ENCODE data around the gene SLC15A1. TPM values are rescaled to one million over a fixed set of nuclear protein-coding genes. Genes with fewer than 3 reads are reported as not detected.

SLC15A1 gene
- total and polyA plus RNA-seq, 4 donors = 5.8 to 19.7 (median 11.6) TPM

DNA sequence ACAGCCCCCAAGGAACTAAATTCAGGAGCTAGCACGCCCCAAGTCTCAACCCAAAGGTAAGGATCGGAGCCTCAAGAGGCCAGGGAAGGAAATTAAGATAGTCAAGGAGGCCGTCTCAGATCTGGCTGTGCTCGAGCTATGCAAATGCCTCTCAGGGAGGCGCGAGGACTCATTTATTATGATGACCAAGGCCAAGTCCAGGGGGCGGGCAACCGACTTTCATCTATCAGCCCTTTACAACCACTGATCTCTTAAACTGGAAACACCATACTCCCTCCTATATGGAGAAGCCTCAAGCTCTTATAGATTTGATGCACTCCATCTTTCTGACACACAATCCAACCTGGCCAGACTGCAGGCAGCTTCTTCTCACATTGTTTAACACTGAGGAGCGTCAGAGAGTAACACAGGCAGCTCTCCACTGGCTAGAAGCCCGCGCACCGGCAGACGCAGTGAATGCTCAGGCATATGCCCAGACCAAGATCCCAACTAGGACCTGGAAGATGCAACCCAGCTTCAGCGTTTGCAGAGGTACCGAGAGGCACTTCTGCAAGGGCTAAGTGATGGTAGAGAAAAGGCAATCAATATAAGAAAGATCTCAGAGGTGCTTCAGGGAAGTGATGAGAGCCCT is 9.6 kb upstream of the SLC15A1 start:
- H3K9ac ChIP-seq (ENCODE audit: low read depth in 1 of 2, low read length in 2 of 2) = peak overlapping the region in 1 of 2 donors; percentile 49
- DNase-seq (ENCODE audit: low spot score) = no peak
- no peaks in the 10 kb centered on the region for H3K36me3 ChIP-seq (ENCODE audit: control insufficient read depth in 4 of 4, insufficient read depth in 3 of 4, low read depth in 1 of 4, low read length in 3 of 4)
- H3K27ac ChIP-seq (ENCODE audit: low read depth in 1 of 2, low read length in 2 of 2) = peak overlapping the region; percentile 40 to 55
- WGBS = 53% methylated on average over 15 of the region's 15 CpGs
- TF ChIP-seq SP1 (IDR thresholded peaks at IDR 0.05) (no peak), TAF1 (conservative IDR thresholded peaks at IDR 0.05) (no peak), HNF4G (IDR thresholded peaks at IDR 0.05) (no peak), YY1 (IDR thresholded peaks at IDR 0.05) (no peak), EGR1 (IDR thresholded peaks at IDR 0.05; ENCODE audit: low read depth in 2 of 2) (no peak), RAD21 (IDR thresholded peaks at IDR 0.05) (no peak), JUND (IDR thresholded peaks at IDR 0.05) (no peak), RXRA (IDR thresholded peaks at IDR 0.05) (no peak)
- TF ChIP-seq, protein P1, sequence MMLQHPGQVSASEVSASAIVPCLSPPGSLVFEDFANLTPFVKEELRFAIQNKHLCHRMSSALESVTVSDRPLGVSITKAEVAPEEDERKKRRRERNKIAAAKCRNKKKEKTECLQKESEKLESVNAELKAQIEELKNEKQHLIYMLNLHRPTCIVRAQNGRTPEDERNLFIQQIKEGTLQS (IDR thresholded peaks at IDR 0.05) = no peak
- TF ChIP-seq, protein P2, sequence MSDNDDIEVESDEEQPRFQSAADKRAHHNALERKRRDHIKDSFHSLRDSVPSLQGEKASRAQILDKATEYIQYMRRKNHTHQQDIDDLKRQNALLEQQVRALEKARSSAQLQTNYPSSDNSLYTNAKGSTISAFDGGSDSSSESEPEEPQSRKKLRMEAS (IDR thresholded peaks at IDR 0.05) = no peak
- H3K27me3 ChIP-seq (ENCODE audit: control insufficient read depth in 4 of 4, insufficient read depth in 4 of 4, low read length in 3 of 4) = no peaks in the 10 kb centered on the region
- no peaks in the 10 kb centered on the region for H3K9me3 ChIP-seq (ENCODE audit: control insufficient read depth in 4 of 4, low read length in 3 of 4)
- peak overlapping the region; percentile 6 to 64 (median 37) for H3K4me3 ChIP-seq (ENCODE audit: low read depth in 1 of 3, low read length in 3 of 3)
- peaks cover 2 to 33% (median 27%) of the 10 kb centered on the region in 4 donors for H3K4me1 ChIP-seq (ENCODE audit: control insufficient read depth in 4 of 4, insufficient read depth in 4 of 4, low read length in 3 of 4)

DNA sequence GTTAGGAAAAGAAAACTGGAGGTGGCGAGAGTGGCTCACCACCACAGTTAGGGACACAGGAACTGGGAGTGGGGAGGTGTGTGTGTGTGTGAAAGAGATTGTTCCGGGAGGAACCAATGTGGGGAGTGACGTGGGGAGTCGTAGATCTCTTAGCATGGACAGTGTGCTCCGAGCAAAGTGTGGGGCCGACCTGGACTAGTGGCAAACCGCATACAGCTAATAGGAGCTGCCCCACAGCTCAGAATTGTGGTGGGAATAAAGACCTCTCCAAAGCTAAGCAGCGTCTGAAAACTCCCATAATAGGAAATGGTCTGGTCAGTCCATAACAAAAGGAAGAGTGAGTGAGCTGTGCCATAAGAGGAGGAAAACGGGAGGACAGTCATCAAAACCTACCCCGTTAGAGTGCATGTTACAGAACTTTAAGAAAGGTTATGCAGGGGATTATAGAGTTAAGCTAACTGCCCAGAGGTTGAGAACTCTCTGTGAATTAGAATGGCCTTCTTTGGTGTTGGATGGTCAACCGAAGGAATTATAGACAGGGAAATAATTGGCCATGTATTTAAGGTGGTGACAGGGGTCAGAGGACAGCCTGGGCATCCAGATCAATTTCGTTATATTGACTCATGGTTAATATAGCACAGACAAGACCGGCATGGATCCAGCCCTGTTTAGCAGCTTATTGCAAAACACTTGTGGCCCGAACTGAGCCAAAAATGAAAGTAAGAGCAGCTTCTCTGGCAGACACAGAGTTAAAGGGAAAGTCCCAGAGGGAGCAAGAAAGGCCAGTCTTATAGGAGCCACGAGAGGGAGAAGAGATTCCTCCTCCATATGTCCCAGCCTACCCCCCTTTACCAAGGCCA is 8.9 kb upstream of the SLC15A1 start:
- H3K27ac ChIP-seq (ENCODE audit: low read depth in 1 of 2, low read length in 2 of 2) = peak overlapping the region; percentile 40 to 58
- no peaks in the 10 kb centered on the region for H3K36me3 ChIP-seq (ENCODE audit: control insufficient read depth in 4 of 4, insufficient read depth in 3 of 4, low read depth in 1 of 4, low read length in 3 of 4)
- peaks cover 2 to 33% (median 27%) of the 10 kb centered on the region in 4 donors for H3K4me1 ChIP-seq (ENCODE audit: control insufficient read depth in 4 of 4, insufficient read depth in 4 of 4, low read length in 3 of 4)
- WGBS = 49% methylated on average over 15 of the region's 15 CpGs
- no peak for DNase-seq (ENCODE audit: low spot score)
- peak overlapping the region in 1 of 2 donors; percentile 49 for H3K9ac ChIP-seq (ENCODE audit: low read depth in 1 of 2, low read length in 2 of 2)
- H3K27me3 ChIP-seq (ENCODE audit: control insufficient read depth in 4 of 4, insufficient read depth in 4 of 4, low read length in 3 of 4) = no peaks in the 10 kb centered on the region
- no peak for TF ChIP-seq TAF1 (conservative IDR thresholded peaks at IDR 0.05)
- peak; percentile 82 for TF ChIP-seq YY1 (IDR thresholded peaks at IDR 0.05)
- TF ChIP-seq NR2F2 (IDR thresholded peaks at IDR 0.05) = peak; percentile 78
- peak; percentile 35 for TF ChIP-seq FOXA1 (IDR thresholded peaks at IDR 0.05)
- TF ChIP-seq SP1 (IDR thresholded peaks at IDR 0.05) = peak; percentile 86
- TF ChIP-seq, protein P3, sequence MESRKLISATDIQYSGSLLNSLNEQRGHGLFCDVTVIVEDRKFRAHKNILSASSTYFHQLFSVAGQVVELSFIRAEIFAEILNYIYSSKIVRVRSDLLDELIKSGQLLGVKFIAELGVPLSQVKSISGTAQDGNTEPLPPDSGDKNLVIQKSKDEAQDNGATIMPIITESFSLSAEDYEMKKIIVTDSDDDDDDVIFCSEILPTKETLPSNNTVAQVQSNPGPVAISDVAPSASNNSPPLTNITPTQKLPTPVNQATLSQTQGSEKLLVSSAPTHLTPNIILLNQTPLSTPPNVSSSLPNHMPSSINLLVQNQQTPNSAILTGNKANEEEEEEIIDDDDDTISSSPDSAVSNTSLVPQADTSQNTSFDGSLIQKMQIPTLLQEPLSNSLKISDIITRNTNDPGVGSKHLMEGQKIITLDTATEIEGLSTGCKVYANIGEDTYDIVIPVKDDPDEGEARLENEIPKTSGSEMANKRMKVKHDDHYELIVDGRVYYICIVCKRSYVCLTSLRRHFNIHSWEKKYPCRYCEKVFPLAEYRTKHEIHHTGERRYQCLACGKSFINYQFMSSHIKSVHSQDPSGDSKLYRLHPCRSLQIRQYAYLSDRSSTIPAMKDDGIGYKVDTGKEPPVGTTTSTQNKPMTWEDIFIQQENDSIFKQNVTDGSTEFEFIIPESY (IDR thresholded peaks at IDR 0.05) = peak; percentile 61
- TF ChIP-seq, protein P1 (IDR thresholded peaks at IDR 0.05) = peak; percentile 37
- TF ChIP-seq, protein P4, sequence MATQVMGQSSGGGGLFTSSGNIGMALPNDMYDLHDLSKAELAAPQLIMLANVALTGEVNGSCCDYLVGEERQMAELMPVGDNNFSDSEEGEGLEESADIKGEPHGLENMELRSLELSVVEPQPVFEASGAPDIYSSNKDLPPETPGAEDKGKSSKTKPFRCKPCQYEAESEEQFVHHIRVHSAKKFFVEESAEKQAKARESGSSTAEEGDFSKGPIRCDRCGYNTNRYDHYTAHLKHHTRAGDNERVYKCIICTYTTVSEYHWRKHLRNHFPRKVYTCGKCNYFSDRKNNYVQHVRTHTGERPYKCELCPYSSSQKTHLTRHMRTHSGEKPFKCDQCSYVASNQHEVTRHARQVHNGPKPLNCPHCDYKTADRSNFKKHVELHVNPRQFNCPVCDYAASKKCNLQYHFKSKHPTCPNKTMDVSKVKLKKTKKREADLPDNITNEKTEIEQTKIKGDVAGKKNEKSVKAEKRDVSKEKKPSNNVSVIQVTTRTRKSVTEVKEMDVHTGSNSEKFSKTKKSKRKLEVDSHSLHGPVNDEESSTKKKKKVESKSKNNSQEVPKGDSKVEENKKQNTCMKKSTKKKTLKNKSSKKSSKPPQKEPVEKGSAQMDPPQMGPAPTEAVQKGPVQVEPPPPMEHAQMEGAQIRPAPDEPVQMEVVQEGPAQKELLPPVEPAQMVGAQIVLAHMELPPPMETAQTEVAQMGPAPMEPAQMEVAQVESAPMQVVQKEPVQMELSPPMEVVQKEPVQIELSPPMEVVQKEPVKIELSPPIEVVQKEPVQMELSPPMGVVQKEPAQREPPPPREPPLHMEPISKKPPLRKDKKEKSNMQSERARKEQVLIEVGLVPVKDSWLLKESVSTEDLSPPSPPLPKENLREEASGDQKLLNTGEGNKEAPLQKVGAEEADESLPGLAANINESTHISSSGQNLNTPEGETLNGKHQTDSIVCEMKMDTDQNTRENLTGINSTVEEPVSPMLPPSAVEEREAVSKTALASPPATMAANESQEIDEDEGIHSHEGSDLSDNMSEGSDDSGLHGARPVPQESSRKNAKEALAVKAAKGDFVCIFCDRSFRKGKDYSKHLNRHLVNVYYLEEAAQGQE (IDR thresholded peaks at IDR 0.05) = peak; percentile 41
- TF ChIP-seq, protein P5, sequence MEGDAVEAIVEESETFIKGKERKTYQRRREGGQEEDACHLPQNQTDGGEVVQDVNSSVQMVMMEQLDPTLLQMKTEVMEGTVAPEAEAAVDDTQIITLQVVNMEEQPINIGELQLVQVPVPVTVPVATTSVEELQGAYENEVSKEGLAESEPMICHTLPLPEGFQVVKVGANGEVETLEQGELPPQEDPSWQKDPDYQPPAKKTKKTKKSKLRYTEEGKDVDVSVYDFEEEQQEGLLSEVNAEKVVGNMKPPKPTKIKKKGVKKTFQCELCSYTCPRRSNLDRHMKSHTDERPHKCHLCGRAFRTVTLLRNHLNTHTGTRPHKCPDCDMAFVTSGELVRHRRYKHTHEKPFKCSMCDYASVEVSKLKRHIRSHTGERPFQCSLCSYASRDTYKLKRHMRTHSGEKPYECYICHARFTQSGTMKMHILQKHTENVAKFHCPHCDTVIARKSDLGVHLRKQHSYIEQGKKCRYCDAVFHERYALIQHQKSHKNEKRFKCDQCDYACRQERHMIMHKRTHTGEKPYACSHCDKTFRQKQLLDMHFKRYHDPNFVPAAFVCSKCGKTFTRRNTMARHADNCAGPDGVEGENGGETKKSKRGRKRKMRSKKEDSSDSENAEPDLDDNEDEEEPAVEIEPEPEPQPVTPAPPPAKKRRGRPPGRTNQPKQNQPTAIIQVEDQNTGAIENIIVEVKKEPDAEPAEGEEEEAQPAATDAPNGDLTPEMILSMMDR (IDR thresholded peaks at IDR 0.05; ENCODE audit: low read depth, low read length, missing input control) = no peak
- TF ChIP-seq GABPA (IDR thresholded peaks at IDR 0.05 in 1 of 2, conservative IDR thresholded peaks at IDR 0.05 in 1 of 2) = no peak
- peak; percentile 86 to 90 for TF ChIP-seq RXRA (IDR thresholded peaks at IDR 0.05)
- peak in 1 of 2 donors; percentile 58 for TF ChIP-seq EGR1 (IDR thresholded peaks at IDR 0.05; ENCODE audit: low read depth in 2 of 2)
- TF ChIP-seq HNF4G (IDR thresholded peaks at IDR 0.05) = peak; percentile 60
- peak; percentile 65 for TF ChIP-seq FOXA2 (IDR thresholded peaks at IDR 0.05)
- TF ChIP-seq, protein P2 (IDR thresholded peaks at IDR 0.05) = peak; percentile 92
- TF ChIP-seq RAD21 (IDR thresholded peaks at IDR 0.05) = peak; percentile 56 to 67
- peak; percentile 87 to 91 for TF ChIP-seq HNF4A (conservative IDR thresholded peaks at IDR 0.05)
- peak in 1 of 2 donors; percentile 65 for TF ChIP-seq JUND (IDR thresholded peaks at IDR 0.05)
- peak overlapping the region; percentile 6 to 64 (median 37) for H3K4me3 ChIP-seq (ENCODE audit: low read depth in 1 of 3, low read length in 3 of 3)
- no peaks in the 10 kb centered on the region for H3K9me3 ChIP-seq (ENCODE audit: control insufficient read depth in 4 of 4, low read length in 3 of 4)

Measured in liver (tissue), 9 donors.